Measurements from ENCODE around the gene RHOF. TPM values are rescaled to one million over a fixed set of nuclear protein-coding genes. Genes with fewer than 3 reads are reported as not detected.

Gene RHOF
- total and polyA plus RNA-seq, 2 experiments from 2014 or later = 2.4 to 6.7 TPM

DNA sequence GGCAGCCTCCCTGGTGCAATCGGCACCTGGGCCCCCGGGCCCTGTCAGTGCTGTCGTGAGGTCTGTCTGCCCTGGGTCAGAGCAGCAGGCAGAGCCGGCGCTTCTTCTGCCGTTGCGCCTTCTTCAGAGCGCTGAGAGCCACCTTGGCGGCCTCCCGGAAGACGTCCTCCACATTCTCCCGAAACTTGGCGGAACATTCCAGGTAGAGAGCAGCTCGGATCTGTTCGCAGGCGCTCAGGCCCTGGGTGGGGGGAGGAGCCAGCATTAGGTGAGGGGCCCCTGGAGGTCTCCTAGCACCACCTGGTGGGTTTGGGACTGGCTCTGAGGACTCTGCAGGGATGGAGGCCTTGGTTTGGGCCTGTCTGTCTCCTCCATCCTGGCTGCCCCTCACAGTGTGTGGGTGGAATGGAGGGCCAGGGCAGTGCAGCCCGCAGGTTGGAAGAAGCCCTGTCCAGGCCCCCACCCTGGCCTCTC is 14.0 kb downstream of the RHOF start:
- Histone ChIP-seq H3K4me2 (ENCODE audit: unreplicated experiment) (no peak overlapping the region), H2AFZ (no peak overlapping the region)
- in situ Hi-C loops (cut with MboI) = no loop called here

GRCh38 chr12:121778567-121779421 is 14.7 kb downstream of the RHOF start:
- H3K4me3 ChIP-seq = no peak overlapping the region
- no peak overlapping the region for H3K4me2 ChIP-seq (ENCODE audit: unreplicated experiment)
- no peak overlapping the region for H3K9ac ChIP-seq
- no peaks in the 10 kb centered on the region for H3K9me3 ChIP-seq (ENCODE audit: low read depth)
- no peaks in the 10 kb centered on the region for H3K79me2 ChIP-seq (ENCODE audit: insufficient read depth)
- 84 to 87% methylated on average over 17 of the region's 17 CpGs for WGBS, 2 experiments (ENCODE audit: low coverage in 1 of 2, low lambda C conversion rate in 2 of 2, missing lambda C conversion rate in 2 of 2)
- H3F3A ChIP-seq (ENCODE audit: insufficient read depth) = peaks cover 14% of the 10 kb centered on the region
- H2AFZ ChIP-seq = no peak overlapping the region
- no peaks in the 10 kb centered on the region for H3K36me3 ChIP-seq (ENCODE audit: low read depth)
- no peaks in the 10 kb centered on the region for H3K27me3 ChIP-seq (replicated peaks; ENCODE audit: insufficient read depth)
- DNase-seq = no peak
- peaks cover 12% of the 10 kb centered on the region for H3K4me1 ChIP-seq (ENCODE audit: insufficient read depth)
- no peaks in the 10 kb centered on the region for H3K9me2 ChIP-seq (ENCODE audit: insufficient read depth)
- H4K20me1 ChIP-seq (ENCODE audit: insufficient read depth) = no peaks in the 10 kb centered on the region
- TF ChIP-seq EZH2phosphoT487 (IDR thresholded peaks at IDR 0.05; ENCODE audit: insufficient read depth, low read depth) (no peak), EZH2 (IDR thresholded peaks at IDR 0.05; ENCODE audit: insufficient read depth, poor library complexity, severe bottlenecking) (no peak)
- no peak overlapping the region for H3K27ac ChIP-seq
- in situ Hi-C loops (cut with MboI) = no loop called here

More for the DNA sequence above, 14.0 kb downstream of the RHOF start:
- TF ChIP-seq EZH2phosphoT487 (IDR thresholded peaks at IDR 0.05; ENCODE audit: insufficient read depth, low read depth) (no peak), EZH2 (IDR thresholded peaks at IDR 0.05; ENCODE audit: insufficient read depth, poor library complexity, severe bottlenecking) (no peak)
- Histone ChIP-seq H3K36me3 (ENCODE audit: low read depth) (no peaks in the 10 kb centered on the region), H3F3A (ENCODE audit: insufficient read depth) (peaks cover 20% of the 10 kb centered on the region), H3K4me3 (no peak overlapping the region), H3K27me3 (replicated peaks; ENCODE audit: insufficient read depth) (no peaks in the 10 kb centered on the region), H3K9me2 (ENCODE audit: insufficient read depth) (no peaks in the 10 kb centered on the region), H3K9me3 (ENCODE audit: low read depth) (no peaks in the 10 kb centered on the region), H3K79me2 (ENCODE audit: insufficient read depth) (no peaks in the 10 kb centered on the region), H3K27ac (no peak overlapping the region), H3K9ac (no peak overlapping the region), H3K4me1 (ENCODE audit: insufficient read depth) (peaks cover 18% of the 10 kb centered on the region), H4K20me1 (ENCODE audit: insufficient read depth) (no peaks in the 10 kb centered on the region)
- WGBS, 2 experiments (ENCODE audit: low coverage in 1 of 2, low lambda C conversion rate in 2 of 2, missing lambda C conversion rate in 2 of 2) = 96 to 97% methylated on average over 17 of the region's 17 CpGs
- DNase-seq = no peak

DNA sequence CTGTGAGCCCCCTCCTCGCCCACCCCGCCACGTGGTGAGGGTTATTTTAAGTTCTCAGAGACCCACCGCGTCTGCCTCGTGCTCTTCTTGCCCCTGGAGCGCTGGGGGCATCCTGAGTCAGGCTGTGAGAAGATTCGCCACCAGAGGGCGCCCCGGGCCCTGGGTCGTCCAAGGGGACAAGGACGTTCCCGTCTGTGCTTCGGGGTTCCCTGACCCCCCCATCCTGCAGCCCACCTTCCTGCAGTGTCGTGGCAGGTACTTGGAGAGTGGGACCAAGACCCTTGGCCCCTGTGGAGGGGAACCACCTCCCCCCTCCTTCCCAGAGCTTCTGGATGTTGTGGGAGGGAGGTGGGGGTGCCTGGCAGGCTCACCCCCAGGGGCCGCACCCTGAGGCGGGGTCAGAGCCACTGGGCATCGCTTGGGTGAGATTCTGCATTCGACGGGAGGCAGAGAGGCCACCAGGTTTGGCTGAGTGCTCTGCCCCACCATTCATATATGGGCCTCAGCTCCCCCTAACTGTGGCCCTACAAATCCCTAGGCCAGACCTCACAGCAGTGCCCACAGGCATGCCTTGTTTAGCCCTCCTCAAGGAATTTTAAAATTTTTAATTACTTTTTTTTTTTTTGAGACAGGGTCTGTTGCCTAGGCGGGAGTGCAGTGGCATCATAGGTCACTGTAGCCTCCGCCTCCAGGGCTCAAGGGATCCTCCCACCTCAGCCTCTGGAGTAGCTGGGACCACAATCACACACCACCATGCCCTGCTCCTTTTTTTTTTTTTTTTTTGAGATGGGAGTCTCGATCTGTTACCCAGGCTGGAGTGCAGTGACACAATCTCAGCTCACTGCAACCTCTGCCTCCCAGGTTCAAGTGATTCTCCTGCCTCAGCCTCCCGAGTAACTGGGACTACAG is 17.0 kb downstream of the RHOF start:
- in situ Hi-C loops (cut with MboI) = no loop called here
- no peaks in the 10 kb centered on the region for H4K20me1 ChIP-seq (ENCODE audit: insufficient read depth)
- no peaks in the 10 kb centered on the region for H3K79me2 ChIP-seq (ENCODE audit: insufficient read depth)
- H3K36me3 ChIP-seq (ENCODE audit: low read depth) = no peaks in the 10 kb centered on the region
- H3K9me2 ChIP-seq (ENCODE audit: insufficient read depth) = no peaks in the 10 kb centered on the region
- H3K4me3 ChIP-seq = no peak overlapping the region
- no peak overlapping the region for H3K9ac ChIP-seq
- H3K27ac ChIP-seq = no peak overlapping the region
- peaks cover 1% of the 10 kb centered on the region; the same call in 1 of the 2 replicates for H3F3A ChIP-seq (ENCODE audit: insufficient read depth)
- peak; percentile 73 for DNase-seq
- 29 to 40% methylated on average over 14 to 23 of the region's 24 CpGs for WGBS, 2 experiments (ENCODE audit: low coverage in 1 of 2, low lambda C conversion rate in 2 of 2, missing lambda C conversion rate in 2 of 2)
- H2AFZ ChIP-seq = no peak overlapping the region
- no peaks in the 10 kb centered on the region for H3K27me3 ChIP-seq (replicated peaks; ENCODE audit: insufficient read depth)
- H3K9me3 ChIP-seq (ENCODE audit: low read depth) = no peaks in the 10 kb centered on the region
- no peak overlapping the region for H3K4me2 ChIP-seq (ENCODE audit: unreplicated experiment)
- TF ChIP-seq EZH2phosphoT487 (IDR thresholded peaks at IDR 0.05; ENCODE audit: insufficient read depth, low read depth) (no peak), EZH2 (IDR thresholded peaks at IDR 0.05; ENCODE audit: insufficient read depth, poor library complexity, severe bottlenecking) (no peak)
- H3K4me1 ChIP-seq (ENCODE audit: insufficient read depth) = no peaks in the 10 kb centered on the region

- no peak for TF ChIP-seq EZH2 (IDR thresholded peaks at IDR 0.05; ENCODE audit: insufficient read depth, poor library complexity, severe bottlenecking)
- no peak for TF ChIP-seq EZH2phosphoT487 (IDR thresholded peaks at IDR 0.05; ENCODE audit: insufficient read depth, low read depth)
- Histone ChIP-seq H3K9me3 (ENCODE audit: low read depth) (no peaks in the 10 kb centered on the region), H3K79me2 (ENCODE audit: insufficient read depth) (no peaks in the 10 kb centered on the region), H3K9me2 (ENCODE audit: insufficient read depth) (no peaks in the 10 kb centered on the region), H3K9ac (no peak overlapping the region), H3K4me3 (no peak overlapping the region), H3K4me2 (ENCODE audit: unreplicated experiment) (no peak overlapping the region), H4K20me1 (ENCODE audit: insufficient read depth) (no peaks in the 10 kb centered on the region), H3K27ac (no peak overlapping the region), H2AFZ (no peak overlapping the region), H3K27me3 (replicated peaks; ENCODE audit: insufficient read depth) (no peaks in the 10 kb centered on the region), H3K36me3 (ENCODE audit: low read depth) (no peaks in the 10 kb centered on the region), H3F3A (ENCODE audit: insufficient read depth) (no peaks in the 10 kb centered on the region), H3K4me1 (ENCODE audit: insufficient read depth) (no peaks in the 10 kb centered on the region)
- in situ Hi-C loops (cut with MboI) = no loop called here
- 83 to 84% methylated on average over 14 to 16 of the region's 16 CpGs for WGBS, 2 experiments (ENCODE audit: low coverage in 1 of 2, low lambda C conversion rate in 2 of 2, missing lambda C conversion rate in 2 of 2)
- DNase-seq = no peak
Observed at GRCh38 chr12:121775501-121775900, 18.0 kb downstream of the RHOF start.
